ENCODE results near the gene TMEM253.
A peak's percentile ranks its signal among the peaks of the same experiment; 100 is the strongest.

The TMEM253 gene

GRCh38 chr14:21089877-21090193 lies 11.0 kb upstream of the TMEM253 start:
- no peak for ATAC-seq (replicated peaks)
- Mint-ChIP-seq H3K27ac (peak overlapping the region; percentile 95 to 97), H3K9me3 (no peaks in the 10 kb centered on the region), H3K4me1 (ENCODE audit: low read depth in 2 of 2) (peaks cover 18 to 25% of the 10 kb centered on the region in 2 donors), H3K4me3 (no peak overlapping the region), H3K36me3 (ENCODE audit: insufficient read depth) (peaks cover 29% of the 10 kb centered on the region), H3K27me3 (no peaks in the 10 kb centered on the region)
- no peak for DNase-seq

DNA sequence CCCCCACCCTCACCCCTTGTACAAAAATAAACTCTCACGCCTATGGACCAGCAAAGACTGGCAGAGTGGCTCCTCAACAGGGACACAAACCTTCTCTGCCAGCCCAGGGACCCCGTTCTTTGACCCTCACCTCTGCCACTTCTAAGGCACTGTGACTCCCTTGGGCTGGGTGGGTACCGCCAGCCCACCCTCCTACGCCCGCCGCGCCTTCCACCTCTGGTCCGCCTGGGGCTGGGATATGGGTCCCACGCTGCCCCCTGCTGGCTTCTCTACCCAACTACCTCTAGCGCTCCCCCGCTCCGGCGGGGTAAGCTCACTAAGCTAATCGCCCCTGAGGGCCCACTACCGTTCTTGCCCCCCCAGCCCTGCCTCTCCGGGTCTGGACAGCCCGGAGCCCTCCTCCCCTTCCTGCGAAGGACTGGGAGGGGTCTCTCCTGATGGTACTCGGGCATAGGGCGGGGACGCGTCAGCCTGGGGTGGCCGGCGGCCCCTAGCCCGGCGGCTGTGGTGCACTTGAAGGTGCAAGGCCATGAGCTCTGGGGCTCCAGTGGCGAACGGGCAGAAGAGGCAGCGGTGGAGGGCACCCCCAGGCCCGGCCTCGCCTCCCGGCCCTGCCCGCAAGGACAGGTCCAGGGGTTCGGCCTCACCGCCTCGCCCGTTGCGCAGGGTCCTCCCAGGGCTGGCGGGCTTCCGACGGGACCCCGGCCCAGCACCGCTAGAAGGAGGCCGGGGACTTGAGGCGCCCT lies 10.5 kb upstream of the TMEM253 start:
- H3K4me1 Mint-ChIP-seq (ENCODE audit: low read depth in 2 of 2), result peaks cover 18 to 25% of the 10 kb centered on the region in 2 donors
- H3K36me3 Mint-ChIP-seq (ENCODE audit: insufficient read depth), result peaks cover 29% of the 10 kb centered on the region
- peak overlapping the region; percentile 85 to 95 for H3K27ac Mint-ChIP-seq
- H3K9me3 Mint-ChIP-seq, result no peaks in the 10 kb centered on the region
- ATAC-seq (replicated peaks) (no peak), DNase-seq (no peak)
- no peaks in the 10 kb centered on the region for H3K27me3 Mint-ChIP-seq
- no peak overlapping the region for H3K4me3 Mint-ChIP-seq

DNA sequence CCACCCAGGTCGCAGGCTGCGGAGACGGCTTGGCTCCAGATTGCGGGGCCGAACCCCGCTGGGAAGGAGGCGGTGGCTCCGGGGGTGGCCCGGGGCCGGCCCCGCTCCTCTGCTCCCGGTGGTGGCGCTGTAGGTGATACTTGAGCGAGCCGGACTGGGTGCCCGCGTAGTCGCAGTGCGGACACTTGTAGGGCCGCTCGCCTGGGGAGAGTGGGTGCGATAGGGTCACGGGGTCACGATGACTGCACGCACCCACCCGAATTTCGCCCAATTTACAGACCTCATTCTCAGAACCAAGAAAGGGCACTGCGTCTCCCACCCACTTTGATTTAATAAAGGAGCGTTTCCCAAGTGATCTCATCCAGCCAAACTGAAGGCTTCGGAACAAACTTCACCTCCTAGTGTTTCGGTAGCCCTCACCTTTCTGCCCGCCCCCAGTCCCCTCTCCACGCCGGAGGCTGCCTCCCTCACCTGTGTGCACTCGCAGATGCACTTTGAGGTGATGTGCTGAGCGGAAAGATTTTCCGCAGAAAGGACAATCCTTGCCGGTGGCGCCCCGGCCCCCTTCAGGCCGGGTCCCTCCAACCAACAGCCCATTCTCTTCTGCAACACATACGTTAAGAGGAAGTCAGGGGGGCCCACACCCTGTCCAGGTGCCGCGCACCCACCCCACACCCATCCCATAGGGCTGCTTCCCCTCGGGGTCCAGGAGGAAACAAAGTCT lies 9.8 kb upstream of the TMEM253 start:
- Mint-ChIP-seq H3K4me3 (peak overlapping the region in 1 of 2 donors; percentile 12), H3K27ac (peak overlapping the region; percentile 13 to 59), H3K9me3 (no peaks in the 10 kb centered on the region), H3K4me1 (ENCODE audit: low read depth in 2 of 2) (peaks cover 18 to 25% of the 10 kb centered on the region in 2 donors), H3K36me3 (ENCODE audit: insufficient read depth) (peaks cover 29% of the 10 kb centered on the region), H3K27me3 (no peaks in the 10 kb centered on the region)
- DNase-seq, result no peak
- no peak for ATAC-seq (replicated peaks)

DNA sequence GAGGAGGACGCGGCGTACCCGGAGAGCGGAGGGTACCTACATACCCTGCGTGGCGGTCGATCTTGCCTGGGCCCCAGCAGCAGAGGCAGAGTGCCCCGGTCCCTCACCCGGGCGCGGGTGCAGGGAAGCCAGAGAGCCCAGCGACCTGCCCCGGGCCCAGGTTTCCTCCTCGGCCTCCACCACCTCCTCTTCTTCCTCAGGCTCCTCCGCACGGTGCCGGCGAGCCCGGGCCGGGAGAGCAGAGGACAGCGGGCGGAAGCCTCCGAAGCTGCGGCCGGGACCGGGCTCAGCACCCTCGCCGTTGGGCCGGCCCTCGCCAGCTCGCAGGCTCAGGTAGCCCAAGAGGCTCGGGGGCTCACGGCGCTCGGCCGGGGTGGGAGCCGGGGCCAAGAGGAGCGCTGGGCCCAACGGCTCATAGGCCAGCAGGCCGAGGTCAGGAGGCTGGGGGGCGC lies 9.0 kb upstream of the TMEM253 start:
- DNase-seq, result no peak
- H3K9me3 Mint-ChIP-seq, result no peaks in the 10 kb centered on the region
- H3K4me1 Mint-ChIP-seq (ENCODE audit: low read depth in 2 of 2), result peaks cover 13 to 20% of the 10 kb centered on the region in 2 donors
- H3K4me3 Mint-ChIP-seq, result no peak overlapping the region
- no peak for ATAC-seq (replicated peaks)
- H3K27me3 Mint-ChIP-seq, result no peaks in the 10 kb centered on the region
- H3K36me3 Mint-ChIP-seq (ENCODE audit: insufficient read depth), result peaks cover 23% of the 10 kb centered on the region
- peak overlapping the region in 1 of 2 donors; percentile 13 for H3K27ac Mint-ChIP-seq

DNA sequence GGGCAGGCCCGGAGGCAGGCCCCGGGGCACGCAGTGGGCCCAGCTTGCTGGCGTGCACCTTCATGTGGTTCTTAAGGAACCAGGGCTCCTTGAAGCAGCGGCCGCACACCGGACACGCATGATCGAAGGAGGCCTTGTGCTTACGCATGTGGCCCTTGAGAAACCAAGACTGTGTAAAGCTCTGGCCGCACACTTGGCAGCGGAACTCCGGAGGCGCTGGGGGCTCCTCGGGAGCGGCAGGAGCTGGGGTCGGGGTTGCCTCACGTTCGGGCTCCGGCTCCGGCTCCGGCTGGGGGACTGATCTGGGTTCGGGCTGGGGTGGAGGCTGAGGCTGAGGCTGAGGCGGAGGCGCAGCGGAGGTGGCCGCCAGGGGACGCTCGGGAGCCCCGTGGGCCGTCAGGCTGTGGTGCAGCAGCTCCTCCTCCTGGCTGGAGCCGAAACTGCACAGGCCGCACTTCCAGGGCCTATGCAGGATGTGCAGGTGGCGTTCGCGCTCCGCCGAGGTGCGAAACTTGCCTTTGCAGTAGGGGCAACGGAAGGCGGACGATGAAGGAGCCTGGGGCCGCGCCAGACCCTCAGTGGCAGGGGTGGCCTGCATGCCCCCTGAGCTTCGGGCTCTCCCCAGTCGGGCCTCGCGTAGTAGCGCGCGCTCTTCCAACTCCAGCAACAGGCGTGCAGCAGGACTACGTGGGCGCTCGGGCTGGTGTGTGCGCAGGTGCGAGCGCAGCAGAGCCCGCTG lies 8.4 kb upstream of the TMEM253 start:
- H3K4me3 Mint-ChIP-seq, result no peak overlapping the region
- H3K9me3 Mint-ChIP-seq, result no peaks in the 10 kb centered on the region
- ATAC-seq (replicated peaks) (peak; percentile 72), DNase-seq (peak; percentile 93 to 95 (median 95))
- peak overlapping the region in 1 of 2 donors; percentile 84 for H3K27ac Mint-ChIP-seq
- H3K4me1 Mint-ChIP-seq (ENCODE audit: low read depth in 2 of 2), result peaks cover 15 to 19% of the 10 kb centered on the region in 2 donors
- no peaks in the 10 kb centered on the region for H3K27me3 Mint-ChIP-seq
- H3K36me3 Mint-ChIP-seq (ENCODE audit: insufficient read depth), result peaks cover 19% of the 10 kb centered on the region

DNA sequence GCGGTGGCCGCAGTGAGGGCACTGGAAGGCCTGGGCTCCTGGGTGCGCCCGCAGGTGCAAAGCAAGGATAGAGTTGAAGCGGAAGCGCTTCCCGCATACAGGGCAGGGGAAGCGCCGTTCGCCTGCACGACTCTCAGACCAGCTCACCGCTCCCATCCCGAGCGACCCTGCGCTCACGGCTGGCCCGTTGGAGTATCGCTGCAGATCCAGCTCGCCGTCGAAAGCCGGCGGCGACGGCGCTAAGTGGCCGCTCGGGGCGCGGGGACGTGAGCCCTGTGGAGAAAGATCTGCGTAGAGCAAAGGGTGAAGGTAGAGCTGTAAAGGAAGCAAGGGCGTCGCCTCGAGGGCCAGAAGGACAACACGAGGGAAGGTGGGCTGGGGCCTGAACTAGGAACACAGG lies 7.8 kb upstream of the TMEM253 start:
- ATAC-seq (replicated peaks), result no peak
- H3K4me3 Mint-ChIP-seq, result no peak overlapping the region

DNA sequence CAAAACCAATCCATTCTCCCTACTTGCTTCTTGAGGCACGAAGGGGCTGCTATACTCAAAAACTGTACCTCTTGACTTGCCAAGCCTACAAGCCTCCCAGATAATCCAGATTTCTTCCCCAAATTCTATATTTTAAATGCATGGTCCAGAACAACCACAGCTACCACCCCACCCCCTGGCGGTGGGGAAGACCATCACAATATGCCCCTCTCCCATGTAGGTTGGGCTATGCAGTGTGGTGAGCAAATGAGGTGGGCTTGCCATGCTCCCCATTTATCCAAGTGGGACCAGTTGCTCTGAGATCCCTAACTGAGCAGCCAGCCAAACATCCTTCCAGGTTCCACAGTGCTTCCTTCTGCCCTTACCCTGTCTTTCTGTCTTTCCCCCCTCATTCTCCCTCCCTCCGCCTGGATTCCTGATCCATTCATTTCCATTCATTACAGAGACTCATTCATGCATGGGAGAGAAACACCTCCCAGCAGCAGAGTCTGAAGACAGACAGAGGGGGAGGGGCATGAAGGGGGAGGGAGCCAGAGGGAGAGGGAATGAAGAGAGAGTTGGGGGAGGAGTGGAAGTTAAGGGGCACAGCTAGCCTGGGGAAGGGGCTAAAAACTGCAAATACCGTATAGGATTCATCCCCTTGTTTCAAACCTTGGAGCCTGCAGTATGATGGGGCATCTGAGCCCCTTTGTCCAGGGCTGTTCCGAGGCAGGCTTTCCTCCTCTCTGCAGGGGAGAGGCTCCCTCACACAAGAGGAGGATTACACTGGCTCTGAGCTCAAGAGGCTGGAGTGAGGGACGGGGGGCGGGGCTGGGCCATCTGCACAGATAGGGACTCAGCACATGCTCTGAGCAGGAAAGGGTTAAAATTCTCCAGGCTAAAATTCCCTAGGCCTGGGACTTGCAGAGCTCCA lies 6.8 kb upstream of the TMEM253 start:
- Mint-ChIP-seq H3K4me1 (ENCODE audit: low read depth in 2 of 2) (peaks cover 13% of the 10 kb centered on the region in 2 donors), H3K27me3 (no peaks in the 10 kb centered on the region), H3K9me3 (no peaks in the 10 kb centered on the region), H3K36me3 (ENCODE audit: insufficient read depth) (peaks cover 19% of the 10 kb centered on the region), H3K27ac (no peak overlapping the region), H3K4me3 (no peak overlapping the region)
- ATAC-seq (replicated peaks) (no peak), DNase-seq (no peak)

More for the DNA sequence above, 7.8 kb upstream of the TMEM253 start:
- H3K36me3 Mint-ChIP-seq (ENCODE audit: insufficient read depth), result peaks cover 15% of the 10 kb centered on the region
- DNase-seq, result no peak
- peaks cover 11 to 14% of the 10 kb centered on the region in 2 donors for H3K4me1 Mint-ChIP-seq (ENCODE audit: low read depth in 2 of 2)
- H3K9me3 Mint-ChIP-seq, result no peaks in the 10 kb centered on the region
- no peaks in the 10 kb centered on the region for H3K27me3 Mint-ChIP-seq
- no peak overlapping the region for H3K27ac Mint-ChIP-seq

DNA sequence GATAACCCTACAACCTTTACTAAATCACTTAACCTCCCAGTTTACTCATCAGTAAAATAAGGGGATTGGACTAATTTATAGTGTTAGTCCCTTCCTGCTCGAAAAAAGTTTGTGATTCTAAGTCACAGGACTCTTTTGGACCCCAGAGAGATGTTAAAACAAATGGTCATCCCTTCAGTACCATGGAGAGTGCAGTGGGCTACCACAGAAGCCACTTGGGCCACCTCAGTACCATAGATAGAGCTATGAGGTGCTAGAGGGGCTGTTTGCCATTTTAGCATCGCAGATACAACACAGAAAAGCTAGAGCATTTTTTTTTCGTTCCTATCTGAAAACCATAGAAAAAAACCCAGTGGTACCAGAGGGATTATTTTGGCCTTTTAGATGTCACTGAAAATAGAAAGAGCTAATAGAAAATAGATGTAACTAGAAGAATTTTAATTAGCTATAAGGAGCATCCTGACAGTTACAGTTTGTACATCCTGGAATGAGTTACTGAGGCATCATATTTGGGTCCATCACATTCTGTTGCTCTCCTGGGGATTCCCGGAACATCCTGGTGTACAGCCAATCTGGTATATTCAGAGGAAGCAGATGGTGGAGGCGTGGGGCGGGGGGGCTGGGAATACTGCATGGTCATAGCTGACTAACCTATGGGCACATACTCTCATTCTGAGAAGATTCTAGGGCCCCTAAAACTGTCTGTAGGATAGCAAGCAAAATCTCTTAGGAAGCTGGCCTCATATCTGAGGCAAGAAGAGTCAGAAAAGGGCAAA lies 5.2 kb upstream of the TMEM253 start:
- H3K27me3 Mint-ChIP-seq, result peaks cover 0 to 4% of the 10 kb centered on the region in 2 donors

GRCh38 chr14:21096438-21096837 lies 4.4 kb upstream of the TMEM253 start:
- H3K4me1 Mint-ChIP-seq (ENCODE audit: low read depth in 2 of 2), result peaks cover 12 to 15% of the 10 kb centered on the region in 2 donors
- peaks cover 0 to 8% of the 10 kb centered on the region in 2 donors for H3K27me3 Mint-ChIP-seq
- no peak for DNase-seq
- H3K4me3 Mint-ChIP-seq, result peak overlapping the region in 1 of 2 donors; percentile 79
- no peaks in the 10 kb centered on the region for H3K9me3 Mint-ChIP-seq
- H3K36me3 Mint-ChIP-seq (ENCODE audit: insufficient read depth), result peaks cover 16% of the 10 kb centered on the region
- H3K27ac Mint-ChIP-seq, result peak overlapping the region in 1 of 2 donors; percentile 89
- no peak for ATAC-seq (replicated peaks)

More for the DNA sequence above, 5.2 kb upstream of the TMEM253 start:
- Mint-ChIP-seq H3K9me3 (no peaks in the 10 kb centered on the region), H3K27ac (peak overlapping the region in 1 of 2 donors; percentile 46), H3K4me1 (ENCODE audit: low read depth in 2 of 2) (peaks cover 12 to 15% of the 10 kb centered on the region in 2 donors), H3K36me3 (ENCODE audit: insufficient read depth) (peaks cover 19% of the 10 kb centered on the region), H3K4me3 (no peak overlapping the region)
- DNase-seq, result no peak
- no peak for ATAC-seq (replicated peaks)

- ATAC-seq (replicated peaks), result no peak
- H3K27ac Mint-ChIP-seq, result peak overlapping the region; percentile 85 to 89
- H3K27me3 Mint-ChIP-seq, result peaks cover 0 to 8% of the 10 kb centered on the region in 2 donors
These were observed 3.8 kb upstream of the TMEM253 start for GRCh38 chr14:21096978-21097635.

GRCh38 chr14:21097636-21098075 lies 3.2 kb upstream of the TMEM253 start:
- Mint-ChIP-seq H3K4me1 (ENCODE audit: low read depth in 2 of 2) (peaks cover 9 to 14% of the 10 kb centered on the region in 2 donors), H3K27ac (peak overlapping the region; percentile 85 to 89), H3K4me3 (peak overlapping the region; percentile 79), H3K9me3 (no peaks in the 10 kb centered on the region), H3K27me3 (peaks cover 0 to 8% of the 10 kb centered on the region in 2 donors), H3K36me3 (ENCODE audit: insufficient read depth) (peaks cover 12% of the 10 kb centered on the region)
- DNase-seq (no peak), ATAC-seq (replicated peaks) (peak; percentile 4)

More at GRCh38 chr14:21096978-21097635, 3.8 kb upstream of the TMEM253 start:
- H3K4me3 Mint-ChIP-seq, result peak overlapping the region; percentile 79
- peaks cover 12 to 15% of the 10 kb centered on the region in 2 donors for H3K4me1 Mint-ChIP-seq (ENCODE audit: low read depth in 2 of 2)
- no peak for DNase-seq
- peaks cover 12% of the 10 kb centered on the region for H3K36me3 Mint-ChIP-seq (ENCODE audit: insufficient read depth)
- no peaks in the 10 kb centered on the region for H3K9me3 Mint-ChIP-seq

Data from effector memory CD8-positive, alpha-beta T cell (primary cell).